Measurements from ENCODE around the gene PPP3CA. TPM values are rescaled to one million over a fixed set of nuclear protein-coding genes. Genes with fewer than 3 reads are reported as not detected.

Gene PPP3CA
- total and polyA plus RNA-seq, 2 donors (not counting 1 experiment from before 2014, with no cell fraction given), result 66.4 to 79.3 TPM

DNA sequence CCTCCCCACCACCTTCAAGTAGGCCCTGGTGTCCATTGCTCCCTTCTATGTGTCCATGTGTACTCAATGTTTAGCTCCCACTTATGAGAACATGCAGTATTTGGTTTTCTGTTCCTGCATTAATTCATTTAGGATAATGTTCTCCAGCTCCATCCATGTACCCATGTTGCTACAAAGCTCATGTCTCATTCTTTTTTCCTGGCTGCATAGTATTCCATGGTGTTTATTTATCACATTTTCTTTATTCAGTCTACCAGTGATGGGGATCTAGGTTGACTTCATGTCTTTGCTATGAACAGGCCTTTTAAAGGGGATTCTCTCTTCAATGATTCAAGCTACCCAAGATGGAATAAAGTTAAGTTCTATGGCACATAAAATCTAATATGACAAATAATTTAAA is 119.6 kb downstream of the PPP3CA start:
- H3K4me2 ChIP-seq (ENCODE audit: extremely low read depth, insufficient read depth, low read length), result no peak overlapping the region
- no peak for DNase-seq (ENCODE audit: low read depth in 2 of 2)
- H3K79me2 ChIP-seq (ENCODE audit: control insufficient read depth, insufficient read depth, low read length), result peaks cover 23% of the 10 kb centered on the region
- H3K9ac ChIP-seq (ENCODE audit: insufficient read depth, low read length), result no peak overlapping the region
- no peaks in the 10 kb centered on the region for H3K36me3 ChIP-seq (ENCODE audit: control insufficient read depth, insufficient read depth, low read length)
- H3K4me1 ChIP-seq (ENCODE audit: control insufficient read depth, extremely low read depth, insufficient read depth, low read length), result peaks cover 8% of the 10 kb centered on the region
- H3K4me3 ChIP-seq (replicated peaks in 1 of 4; ENCODE audit: control extremely low read depth in 1 of 4, insufficient read depth in 1 of 4, low read depth in 3 of 4, low read length in 4 of 4), result no peak overlapping the region
- no peaks in the 10 kb centered on the region for H3K27me3 ChIP-seq (ENCODE audit: control insufficient read depth, insufficient read depth, low read length)
- no peaks in the 10 kb centered on the region for H4K20me1 ChIP-seq (ENCODE audit: control insufficient read depth, extremely low read depth, insufficient read depth, low read length)
- no peak overlapping the region for H3K27ac ChIP-seq (ENCODE audit: insufficient read depth, low read length)
- no peaks in the 10 kb centered on the region for H3K9me3 ChIP-seq (ENCODE audit: control insufficient read depth, insufficient read depth, low read depth, low read length)
- TF ChIP-seq, protein P1, sequence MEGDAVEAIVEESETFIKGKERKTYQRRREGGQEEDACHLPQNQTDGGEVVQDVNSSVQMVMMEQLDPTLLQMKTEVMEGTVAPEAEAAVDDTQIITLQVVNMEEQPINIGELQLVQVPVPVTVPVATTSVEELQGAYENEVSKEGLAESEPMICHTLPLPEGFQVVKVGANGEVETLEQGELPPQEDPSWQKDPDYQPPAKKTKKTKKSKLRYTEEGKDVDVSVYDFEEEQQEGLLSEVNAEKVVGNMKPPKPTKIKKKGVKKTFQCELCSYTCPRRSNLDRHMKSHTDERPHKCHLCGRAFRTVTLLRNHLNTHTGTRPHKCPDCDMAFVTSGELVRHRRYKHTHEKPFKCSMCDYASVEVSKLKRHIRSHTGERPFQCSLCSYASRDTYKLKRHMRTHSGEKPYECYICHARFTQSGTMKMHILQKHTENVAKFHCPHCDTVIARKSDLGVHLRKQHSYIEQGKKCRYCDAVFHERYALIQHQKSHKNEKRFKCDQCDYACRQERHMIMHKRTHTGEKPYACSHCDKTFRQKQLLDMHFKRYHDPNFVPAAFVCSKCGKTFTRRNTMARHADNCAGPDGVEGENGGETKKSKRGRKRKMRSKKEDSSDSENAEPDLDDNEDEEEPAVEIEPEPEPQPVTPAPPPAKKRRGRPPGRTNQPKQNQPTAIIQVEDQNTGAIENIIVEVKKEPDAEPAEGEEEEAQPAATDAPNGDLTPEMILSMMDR (conservative IDR thresholded peaks at IDR 0.05 in 1 of 2, IDR thresholded peaks at IDR 0.05 in 1 of 2; ENCODE audit: low read depth in 1 of 2, low read length in 2 of 2), result no peak
- no peak for TF ChIP-seq EZH2 (IDR thresholded peaks at IDR 0.05; ENCODE audit: low read length, missing control alignments)
- no peak overlapping the region for H2AFZ ChIP-seq (ENCODE audit: low read length)

DNA sequence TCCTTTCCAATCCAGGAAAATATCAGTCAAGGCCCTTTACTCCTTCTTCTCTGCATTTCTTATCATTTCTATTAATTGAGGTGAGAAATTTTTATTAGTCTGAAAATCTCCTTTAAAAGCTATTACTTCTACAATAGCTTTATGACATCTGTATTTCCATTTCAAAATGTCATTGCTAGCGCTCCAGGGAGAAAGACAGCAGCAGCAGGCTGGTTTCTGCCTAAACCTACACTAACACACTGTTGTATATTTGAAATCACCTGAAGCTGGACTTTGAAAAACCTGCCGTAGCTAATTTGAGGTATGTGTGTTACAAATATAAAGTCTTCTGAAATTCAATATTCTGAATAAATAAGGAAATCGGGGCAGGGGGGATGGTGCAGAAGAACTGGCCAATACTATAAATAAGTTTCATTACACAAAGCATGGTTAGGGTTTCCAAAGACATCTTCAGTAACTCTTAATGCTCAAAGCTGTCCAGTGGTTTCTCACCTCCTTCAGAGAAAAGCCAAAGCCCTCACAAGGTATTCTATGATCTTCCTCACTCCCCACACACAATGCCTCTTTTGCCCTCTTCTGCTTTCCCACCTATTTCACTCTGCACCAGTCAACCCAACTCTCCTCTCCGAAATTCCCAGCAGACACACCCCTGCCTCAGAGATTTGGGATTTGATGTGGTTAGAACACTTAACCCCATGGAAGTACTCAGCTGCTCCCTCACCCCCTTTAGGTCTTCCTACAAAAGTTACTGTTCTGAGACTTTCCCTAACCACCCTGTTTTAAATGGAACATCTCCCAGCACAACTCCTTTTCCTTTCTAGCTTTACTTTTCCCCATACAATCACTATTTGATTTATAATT is 122.7 kb downstream of the PPP3CA start:
- no peaks in the 10 kb centered on the region for H3K27me3 ChIP-seq (ENCODE audit: control insufficient read depth, insufficient read depth, low read length)
- no peak overlapping the region for H3K9ac ChIP-seq (ENCODE audit: insufficient read depth, low read length)
- TF ChIP-seq, protein P1 (conservative IDR thresholded peaks at IDR 0.05 in 1 of 2, IDR thresholded peaks at IDR 0.05 in 1 of 2; ENCODE audit: low read depth in 1 of 2, low read length in 2 of 2), result no peak
- no peak for TF ChIP-seq EZH2 (IDR thresholded peaks at IDR 0.05; ENCODE audit: low read length, missing control alignments)
- no peak overlapping the region for H3K4me3 ChIP-seq (replicated peaks in 1 of 4; ENCODE audit: control extremely low read depth in 1 of 4, insufficient read depth in 1 of 4, low read depth in 3 of 4, low read length in 4 of 4)
- H2AFZ ChIP-seq (ENCODE audit: low read length), result no peak overlapping the region
- no peak overlapping the region for H3K27ac ChIP-seq (ENCODE audit: insufficient read depth, low read length)
- H3K9me3 ChIP-seq (ENCODE audit: control insufficient read depth, insufficient read depth, low read depth, low read length), result no peaks in the 10 kb centered on the region
- DNase-seq (ENCODE audit: low read depth in 2 of 2), result no peak
- no peaks in the 10 kb centered on the region for H4K20me1 ChIP-seq (ENCODE audit: control insufficient read depth, extremely low read depth, insufficient read depth, low read length)
- peaks cover 19% of the 10 kb centered on the region for H3K79me2 ChIP-seq (ENCODE audit: control insufficient read depth, insufficient read depth, low read length)
- H3K4me1 ChIP-seq (ENCODE audit: control insufficient read depth, extremely low read depth, insufficient read depth, low read length), result peaks cover 3% of the 10 kb centered on the region
- no peaks in the 10 kb centered on the region for H3K36me3 ChIP-seq (ENCODE audit: control insufficient read depth, insufficient read depth, low read length)
- H3K4me2 ChIP-seq (ENCODE audit: extremely low read depth, insufficient read depth, low read length), result no peak overlapping the region

DNA sequence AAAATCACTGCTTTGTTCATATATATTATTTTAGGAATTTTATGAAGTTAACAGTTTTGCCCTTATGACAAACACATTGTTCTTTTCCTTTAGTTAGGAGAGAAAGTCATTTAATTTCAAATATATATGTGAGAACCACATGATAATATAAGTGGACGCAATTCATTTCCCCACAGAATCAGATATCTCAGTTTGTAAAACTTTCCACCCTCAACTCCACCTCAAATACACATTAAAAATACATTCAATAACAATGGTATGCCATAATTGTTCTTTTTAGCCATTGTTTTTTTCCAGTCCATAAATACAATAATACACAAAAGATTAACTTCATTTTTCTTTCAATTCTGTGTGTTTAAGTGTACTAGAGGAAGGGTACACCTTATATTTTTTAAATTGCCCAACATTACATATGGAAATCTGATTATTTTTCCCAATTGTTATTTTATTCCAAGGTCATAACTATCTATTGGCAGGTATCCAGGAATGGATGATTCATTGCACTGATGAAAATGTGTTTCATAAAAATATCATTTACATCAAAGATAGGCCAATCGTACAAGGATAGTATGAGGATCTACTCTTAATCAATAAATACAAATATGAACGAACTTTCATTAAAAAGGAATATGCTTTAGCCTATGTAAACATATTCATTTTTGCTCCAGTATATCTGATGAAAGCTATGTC is 125.0 kb downstream of the PPP3CA start:
- no peak overlapping the region for H3K9ac ChIP-seq (ENCODE audit: insufficient read depth, low read length)
- H3K36me3 ChIP-seq (ENCODE audit: control insufficient read depth, insufficient read depth, low read length), result no peaks in the 10 kb centered on the region
- no peaks in the 10 kb centered on the region for H4K20me1 ChIP-seq (ENCODE audit: control insufficient read depth, extremely low read depth, insufficient read depth, low read length)
- no peak overlapping the region for H3K27ac ChIP-seq (ENCODE audit: insufficient read depth, low read length)
- no peaks in the 10 kb centered on the region for H3K9me3 ChIP-seq (ENCODE audit: control insufficient read depth, insufficient read depth, low read depth, low read length)
- H3K79me2 ChIP-seq (ENCODE audit: control insufficient read depth, insufficient read depth, low read length), result peaks cover 19% of the 10 kb centered on the region
- peak in 1 of 2 donors; percentile 35 for DNase-seq (ENCODE audit: low read depth in 2 of 2)
- no peaks in the 10 kb centered on the region for H3K27me3 ChIP-seq (ENCODE audit: control insufficient read depth, insufficient read depth, low read length)
- no peak overlapping the region for H3K4me2 ChIP-seq (ENCODE audit: extremely low read depth, insufficient read depth, low read length)
- no peak overlapping the region for H3K4me3 ChIP-seq (replicated peaks in 1 of 4; ENCODE audit: control extremely low read depth in 1 of 4, insufficient read depth in 1 of 4, low read depth in 3 of 4, low read length in 4 of 4)
- no peak for TF ChIP-seq EZH2 (IDR thresholded peaks at IDR 0.05; ENCODE audit: low read length, missing control alignments)
- TF ChIP-seq, protein P1 (conservative IDR thresholded peaks at IDR 0.05 in 1 of 2, IDR thresholded peaks at IDR 0.05 in 1 of 2; ENCODE audit: low read depth in 1 of 2, low read length in 2 of 2), result no peak
- H2AFZ ChIP-seq (ENCODE audit: low read length), result no peak overlapping the region
- H3K4me1 ChIP-seq (ENCODE audit: control insufficient read depth, extremely low read depth, insufficient read depth, low read length), result peaks cover 8% of the 10 kb centered on the region
